Nephron (organoid): ENCODE results near the gene ASIC2.

ENCODE experiments used
- H3K27ac Mint-ChIP-seq, 3 experiments: 2 replicates each; pipeline ENCODE4 v1.8.0; 2020; ENCODE audit warnings: mixed read lengths in 3 of 3, mild to moderate bottlenecking in 2 of 3, moderate library complexity in 1 of 3
- H3K27me3 Mint-ChIP-seq: 2 replicates; pipeline ENCODE4 v1.8.0; 2021; ENCODE audit warnings: low read depth, mild to moderate bottlenecking, moderate library complexity, mixed read lengths
- H3K36me3 Mint-ChIP-seq: 2 replicates; pipeline ENCODE4 v1.8.0; 2020; ENCODE audit warnings: low read depth, mixed read lengths
- H3K4me1 Mint-ChIP-seq: 2 replicates; pipeline ENCODE4 v1.8.0; 2020; ENCODE audit warnings: mixed read lengths
- H3K4me3 Mint-ChIP-seq, 3 experiments: 2 replicates each; pipeline ENCODE4 v1.8.0; 2020; ENCODE audit warnings: mild to moderate bottlenecking in 3 of 3, mixed read lengths in 3 of 3, moderate library complexity in 2 of 3
- H3K9me3 Mint-ChIP-seq: 2 replicates; pipeline ENCODE4 v1.8.0; 2020; ENCODE audit warnings: mixed read lengths
- CTCF ChIP-seq, 3 experiments: fragments of 200-600 bp; sonication (generic); IDR thresholded peaks; one replicate each; pipeline ENCODE4 v1.5.0; 2021; ENCODE audit warnings: antibody characterized with exemption in 3 of 3; ENCODE audit not compliant: unreplicated experiment in 3 of 3

The ASIC2 gene

DNA sequence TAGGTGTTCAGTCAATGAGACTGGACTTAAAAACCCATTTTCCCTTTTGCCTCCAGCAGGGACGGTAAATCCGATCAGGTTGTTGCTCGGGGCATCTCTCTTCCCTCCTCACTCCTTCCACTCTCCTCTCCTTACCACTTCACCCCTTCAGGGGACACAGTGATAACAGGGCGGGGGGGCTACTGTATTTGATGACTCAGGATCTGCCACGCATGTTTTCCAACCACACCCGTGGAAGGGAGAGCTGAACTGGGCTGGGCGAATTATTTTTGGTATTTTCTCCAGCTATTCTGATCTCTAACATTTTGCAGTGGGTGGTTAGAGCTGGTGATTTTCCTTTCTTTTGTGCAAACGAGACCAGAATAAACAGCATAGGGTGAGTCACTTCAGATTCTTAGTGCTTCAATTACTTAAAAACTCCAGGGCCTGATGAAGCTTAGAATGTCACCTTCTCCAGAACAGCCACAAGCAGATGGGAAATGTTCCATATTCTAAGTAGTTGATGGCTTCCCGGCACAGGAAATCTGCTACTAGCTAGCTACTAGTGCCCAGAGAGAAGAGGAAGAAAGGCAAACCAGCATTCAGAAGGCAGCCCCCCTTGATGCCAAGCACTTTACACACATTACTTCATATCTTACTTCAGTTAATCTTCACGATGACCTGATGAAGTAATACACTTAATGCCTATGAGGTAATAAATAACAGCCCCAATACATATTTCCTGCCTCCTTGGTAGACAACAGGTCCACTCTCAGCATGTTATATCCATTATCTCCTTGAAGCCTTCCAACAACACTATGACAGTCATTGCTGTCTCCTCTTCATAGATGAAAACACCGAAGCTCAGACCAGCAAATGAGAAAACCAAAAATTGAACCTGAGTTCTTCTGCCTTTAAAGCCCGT, 74.1 kb downstream of the ASIC2 start:
- TF ChIP-seq CTCF (IDR thresholded peaks at IDR 0.05; ENCODE audit: unreplicated experiment in 3 of 3), result no peak
- Mint-ChIP-seq H3K27ac (no peak overlapping the region), H3K9me3 (no peaks in the 10 kb centered on the region)

GRCh38 chr17:33217891-33218290, 75.2 kb downstream of the ASIC2 start:
- Mint-ChIP-seq H3K9me3 (no peaks in the 10 kb centered on the region), H3K36me3 (no peaks in the 10 kb centered on the region), H3K4me3 (no peak overlapping the region), H3K27ac (no peak overlapping the region), H3K4me1 (peaks cover 14% of the 10 kb centered on the region), H3K27me3 (peaks cover 28% of the 10 kb centered on the region)
- TF ChIP-seq CTCF (IDR thresholded peaks at IDR 0.05; ENCODE audit: unreplicated experiment in 3 of 3), result no peak

More for the DNA sequence above, 74.1 kb downstream of the ASIC2 start:
- H3K4me1 Mint-ChIP-seq, result peaks cover 14% of the 10 kb centered on the region
- H3K27me3 Mint-ChIP-seq, result peaks cover 28% of the 10 kb centered on the region
- H3K36me3 Mint-ChIP-seq, result no peaks in the 10 kb centered on the region
- no peak overlapping the region for H3K4me3 Mint-ChIP-seq

- no peak overlapping the region for H3K27ac Mint-ChIP-seq
- no peaks in the 10 kb centered on the region for H3K9me3 Mint-ChIP-seq
- H3K4me3 Mint-ChIP-seq, result no peak overlapping the region
- no peaks in the 10 kb centered on the region for H3K36me3 Mint-ChIP-seq
- no peak for TF ChIP-seq CTCF (IDR thresholded peaks at IDR 0.05; ENCODE audit: unreplicated experiment in 3 of 3)
- H3K4me1 Mint-ChIP-seq, result peaks cover 10% of the 10 kb centered on the region
- peaks cover 33% of the 10 kb centered on the region for H3K27me3 Mint-ChIP-seq
Measured at GRCh38 chr17:33214996-33215395, 78.1 kb downstream of the ASIC2 start.

GRCh38 chr17:33210285-33210684, 82.8 kb downstream of the ASIC2 start:
- Mint-ChIP-seq H3K9me3 (no peaks in the 10 kb centered on the region), H3K27ac (no peak overlapping the region), H3K4me1 (no peaks in the 10 kb centered on the region), H3K4me3 (no peak overlapping the region), H3K27me3 (peaks cover 10% of the 10 kb centered on the region), H3K36me3 (no peaks in the 10 kb centered on the region)
- no peak for TF ChIP-seq CTCF (IDR thresholded peaks at IDR 0.05; ENCODE audit: unreplicated experiment in 3 of 3)

DNA sequence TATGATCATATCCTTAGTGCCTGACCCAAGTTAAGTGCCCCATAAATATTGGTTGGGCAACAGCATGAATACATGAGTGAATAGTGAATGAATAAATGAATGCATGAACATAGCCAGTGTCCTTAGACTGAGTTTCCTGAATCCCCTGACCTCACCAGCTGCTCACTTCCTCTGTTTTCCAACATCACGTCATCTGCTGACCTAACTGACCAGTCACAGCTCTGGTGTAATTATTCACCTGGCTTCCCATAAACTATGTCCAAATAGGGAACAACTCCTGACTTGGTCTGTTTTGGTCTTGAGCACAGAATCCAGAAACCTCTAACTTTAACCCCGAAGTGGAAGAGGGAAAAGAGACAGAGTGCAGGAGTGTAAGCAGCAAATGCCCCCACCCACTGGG, 83.4 kb downstream of the ASIC2 start:
- H3K36me3 Mint-ChIP-seq, result no peaks in the 10 kb centered on the region
- no peaks in the 10 kb centered on the region for H3K4me1 Mint-ChIP-seq
- TF ChIP-seq CTCF (IDR thresholded peaks at IDR 0.05; ENCODE audit: unreplicated experiment in 3 of 3), result no peak
- H3K9me3 Mint-ChIP-seq, result no peaks in the 10 kb centered on the region
- no peak overlapping the region for H3K4me3 Mint-ChIP-seq
- H3K27me3 Mint-ChIP-seq, result peaks cover 14% of the 10 kb centered on the region
- no peak overlapping the region for H3K27ac Mint-ChIP-seq

GRCh38 chr17:33207231-33207630, 85.9 kb downstream of the ASIC2 start:
- H3K36me3 Mint-ChIP-seq, result no peaks in the 10 kb centered on the region
- no peaks in the 10 kb centered on the region for H3K9me3 Mint-ChIP-seq
- H3K27ac Mint-ChIP-seq, result no peak overlapping the region
- no peak overlapping the region for H3K4me3 Mint-ChIP-seq
- H3K27me3 Mint-ChIP-seq, result peaks cover 26% of the 10 kb centered on the region
- no peaks in the 10 kb centered on the region for H3K4me1 Mint-ChIP-seq
- no peak for TF ChIP-seq CTCF (IDR thresholded peaks at IDR 0.05; ENCODE audit: unreplicated experiment in 3 of 3)
